ENCODE data around the gene ACR.

Gene ACR

GRCh38 chr22:50737728-50738648, at the start of gene ACR:
Gene ACR, plus strand, starts transcription at chr22:50738204. Its CDS starts 32 bp downstream, at chr22:50738236.
- no peak for DNase-seq

GRCh38 chr22:50688448-50688847, 49.6 kb upstream of the ACR start:
- no peak for DNase-seq

GRCh38 chr22:50691521-50691920, 46.5 kb upstream of the ACR start:
- DNase-seq, result peak; percentile 64

- no peak for DNase-seq
Measured at GRCh38 chr22:50693462-50693861, 44.5 kb upstream of the ACR start.

- DNase-seq, result no peak
Measured at GRCh38 chr22:50694099-50694605, 43.9 kb upstream of the ACR start.

GRCh38 chr22:50694766-50695420, 43.1 kb upstream of the ACR start:
- no peak for DNase-seq

- no peak for DNase-seq
Measured at GRCh38 chr22:50695421-50696250, 42.4 kb upstream of the ACR start.

- no peak for DNase-seq
Measured at GRCh38 chr22:50696251-50696798, 41.7 kb upstream of the ACR start.

- DNase-seq, result no peak
Measured at GRCh38 chr22:50696799-50697561, 41.0 kb upstream of the ACR start.

GRCh38 chr22:50697667-50698506, 40.1 kb upstream of the ACR start:
- DNase-seq, result no peak

- no peak for DNase-seq
Measured at GRCh38 chr22:50698546-50698945, 39.5 kb upstream of the ACR start.

GRCh38 chr22:50699001-50699755, 38.8 kb upstream of the ACR start:
- no peak for DNase-seq

GRCh38 chr22:50699756-50700386, 38.1 kb upstream of the ACR start:
- no peak for DNase-seq

GRCh38 chr22:50700387-50701075, 37.5 kb upstream of the ACR start:
- DNase-seq, result no peak

- DNase-seq, result no peak
Measured at GRCh38 chr22:50701076-50701419, 37.0 kb upstream of the ACR start.

GRCh38 chr22:50701428-50702154, 36.4 kb upstream of the ACR start:
- DNase-seq, result no peak

GRCh38 chr22:50702261-50702671, 35.7 kb upstream of the ACR start:
- DNase-seq, result no peak

Measured in KG1 (cell line).